Liver (tissue), 9 donors: Measurements from ENCODE around the gene FAM219A. TPM values are rescaled to one million over a fixed set of nuclear protein-coding genes. Genes with fewer than 3 reads are reported as not detected.

Source experiments
- DNase-seq: peaks from one replicate; pipeline ENCODE4 v3.0.0-alpha.2; 2017; ENCODE audit warnings: low spot score
- H3K27ac ChIP-seq, 2 donors: one replicate each; pipeline ENCODE4 v1.7.0; 2013; ENCODE audit warnings: inconsistent platforms in 2 of 2, low read length in 2 of 2, control low read depth in 1 of 2, low read depth in 1 of 2, mild to moderate bottlenecking in 1 of 2
- H3K27me3 ChIP-seq, 4 donors: one replicate each; pipeline versions ENCODE4 v1.6.1 to v1.7.0; 2013; ENCODE audit warnings: low read length in 3 of 4, inconsistent platforms in 1 of 4, mild to moderate bottlenecking in 1 of 4, moderate library complexity in 1 of 4; ENCODE audit not compliant: control insufficient read depth in 4 of 4, insufficient read depth in 4 of 4
- H3K36me3 ChIP-seq, 4 donors: one replicate each; pipeline versions ENCODE4 v1.6.1 to v1.7.0; 2013; ENCODE audit warnings: low read length in 3 of 4, mild to moderate bottlenecking in 3 of 4, low read depth in 1 of 4, moderate library complexity in 1 of 4; ENCODE audit not compliant: control insufficient read depth in 4 of 4, insufficient read depth in 3 of 4
- H3K4me1 ChIP-seq, 4 donors: one replicate each; pipeline versions ENCODE4 v1.6.1 to v1.7.0; 2013; ENCODE audit warnings: low read length in 3 of 4, mild to moderate bottlenecking in 3 of 4, moderate library complexity in 1 of 4; ENCODE audit not compliant: control insufficient read depth in 4 of 4, insufficient read depth in 4 of 4
- H3K4me3 ChIP-seq, 3 donors: one replicate each; pipeline versions ENCODE4 v1.6.1 to v1.7.0; 2013; ENCODE audit warnings: low read length in 3 of 3, control low read depth in 1 of 3, low read depth in 1 of 3, mild to moderate bottlenecking in 1 of 3
- H3K9ac ChIP-seq, 2 donors: one replicate each; pipeline ENCODE4 v1.7.0; 2013; ENCODE audit warnings: low read length in 2 of 2, mild to moderate bottlenecking in 2 of 2, moderate library complexity in 2 of 2, control low read depth in 1 of 2, low read depth in 1 of 2
- H3K9me3 ChIP-seq, 4 donors: one replicate each; pipeline versions ENCODE4 v1.6.1 to v1.7.0; 2013; ENCODE audit warnings: low read length in 3 of 4; ENCODE audit not compliant: control insufficient read depth in 4 of 4
- EGR1 ChIP-seq, 2 donors: IDR thresholded peaks; 2 replicates each; pipeline ENCODE4 v1.6.1; 2016 to 2018; ENCODE audit warnings: antibody characterized with exemption in 2 of 2, low read depth in 2 of 2
- FOXA1 ChIP-seq: IDR thresholded peaks from 2 replicates; pipeline ENCODE4 v1.6.1; 2016; ENCODE audit warnings: antibody characterized with exemption
- FOXA2 ChIP-seq: IDR thresholded peaks from 2 replicates; pipeline ENCODE4 v1.6.1; 2016; ENCODE audit warnings: antibody characterized with exemption
- GABPA ChIP-seq, 2 donors: IDR thresholded peaks in 1 of 2; conservative IDR thresholded peaks in 1 of 2; 2 replicates each; pipeline ENCODE4 v1.6.1; 2016; ENCODE audit warnings: antibody characterized with exemption in 2 of 2, mild to moderate bottlenecking in 1 of 2, moderate library complexity in 1 of 2
- HNF4A ChIP-seq, 2 donors: conservative IDR thresholded peaks; 2 replicates each; pipeline ENCODE4 v1.6.1; 2016; ENCODE audit warnings: antibody characterized with exemption in 2 of 2, mild to moderate bottlenecking in 2 of 2
- HNF4G ChIP-seq: IDR thresholded peaks from 2 replicates; pipeline ENCODE4 v1.6.1; 2016; ENCODE audit warnings: antibody characterized with exemption
- MAX ChIP-seq: IDR thresholded peaks from 2 replicates; pipeline ENCODE4 v1.6.1; 2016; ENCODE audit warnings: antibody characterized with exemption
- NR2F2 ChIP-seq: IDR thresholded peaks from 2 replicates; pipeline ENCODE4 v1.6.1; 2016; ENCODE audit warnings: antibody characterized with exemption
- RAD21 ChIP-seq, 2 donors: IDR thresholded peaks; 2 replicates each; pipeline ENCODE4 v1.6.1; 2016; ENCODE audit warnings: antibody characterized with exemption in 2 of 2, mild to moderate bottlenecking in 2 of 2
- RXRA ChIP-seq, 2 donors: IDR thresholded peaks; 2 replicates each; pipeline ENCODE4 v1.6.1; 2017 to 2018; ENCODE audit warnings: antibody characterized with exemption in 2 of 2, mild to moderate bottlenecking in 1 of 2
- SP1 ChIP-seq: IDR thresholded peaks from 2 replicates; pipeline ENCODE4 v1.6.1; 2018; ENCODE audit warnings: antibody characterized with exemption, mild to moderate bottlenecking
- TAF1 ChIP-seq: conservative IDR thresholded peaks from 2 replicates; pipeline ENCODE4 v1.6.1; 2016; ENCODE audit warnings: antibody characterized with exemption, mild to moderate bottlenecking
- YY1 ChIP-seq: IDR thresholded peaks from 2 replicates; pipeline ENCODE4 v1.6.1; 2016; ENCODE audit warnings: antibody characterized with exemption, mild to moderate bottlenecking
- ZBTB33 ChIP-seq: IDR thresholded peaks from 2 replicates; pipeline ENCODE4 v1.6.1; 2016; ENCODE audit warnings: antibody characterized with exemption
- WGBS: extraction: QIAGEN DNeasy Blood & Tissue Kit; methylation state at CpG from one replicate; pipeline ENCODE4 v1.1.7; 2013; 5-methylcytosine and 5-hydroxymethylcytosine counted together
- polyA plus RNA-seq, 2 donors: library from polyadenylated mRNA; stranded (reverse) in 1 of 2; unstranded in 1 of 2; fragments of 200-250 nt in 1 of 2; fragments of >200 nt in 1 of 2; fragmentation: Nextera tagmentation in 1 of 2; extraction: Ambion mirVana in 1 of 2; gene quantifications; one replicate each; pipeline versions ENCODE4 v1.2.1 to v1.2.3, GENCODE V29; 2013 to 2015
- total RNA-seq, 2 donors: library from RNA; depleted of rRNA; stranded (reverse); fragments of >200 nt; gene quantifications; one replicate each; pipeline ENCODE4 v1.2.3, GENCODE V29; 2014
- TF ChIP-seq, protein P1 (sequence below): IDR thresholded peaks from 2 replicates; pipeline ENCODE4 v1.6.1; 2016; ENCODE audit warnings: antibody characterized with exemption
- TF ChIP-seq, protein P2 (sequence below): IDR thresholded peaks from 2 replicates; pipeline ENCODE4 v1.6.1; 2016; ENCODE audit warnings: antibody characterized with exemption, mild to moderate bottlenecking
- donor health status: healthy.
- donor health status: healthy.
- donor health status: healthy.
- donor health status: healthy.
- donor health status: healthy.

FAM219A gene
- total and polyA plus RNA-seq, 4 donors, result 1.6 to 3.6 (median 2.4) TPM

GRCh38 chr9:34431667-34432066 is 26.7 kb downstream of the FAM219A start:
- 89% methylated on average over 2 of the region's 2 CpGs for WGBS
- Histone ChIP-seq H3K4me3 (no peak overlapping the region), H3K9ac (no peak overlapping the region), H3K4me1 (peaks cover 13 to 45% (median 38%) of the 10 kb centered on the region in 4 donors), H3K27ac (no peak overlapping the region), H3K36me3 (no peaks in the 10 kb centered on the region), H3K9me3 (no peaks in the 10 kb centered on the region), H3K27me3 (no peaks in the 10 kb centered on the region)
- DNase-seq, result no peak
- TF ChIP-seq FOXA1 (no peak), HNF4G (no peak), ZBTB33 (no peak), NR2F2 (no peak), SP1 (no peak), MAX (no peak), GABPA (IDR thresholded peaks at IDR 0.05 in 1 of 2, conservative IDR thresholded peaks at IDR 0.05 in 1 of 2) (no peak), RXRA (IDR thresholded peaks at IDR 0.05) (no peak), HNF4A (conservative IDR thresholded peaks at IDR 0.05) (no peak), FOXA2 (no peak), TAF1 (no peak), EGR1 (IDR thresholded peaks at IDR 0.05; ENCODE audit: low read depth in 2 of 2) (no peak), RAD21 (IDR thresholded peaks at IDR 0.05) (no peak)
- TF ChIP-seq, protein P1, sequence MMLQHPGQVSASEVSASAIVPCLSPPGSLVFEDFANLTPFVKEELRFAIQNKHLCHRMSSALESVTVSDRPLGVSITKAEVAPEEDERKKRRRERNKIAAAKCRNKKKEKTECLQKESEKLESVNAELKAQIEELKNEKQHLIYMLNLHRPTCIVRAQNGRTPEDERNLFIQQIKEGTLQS, result no peak
- TF ChIP-seq, protein P2, sequence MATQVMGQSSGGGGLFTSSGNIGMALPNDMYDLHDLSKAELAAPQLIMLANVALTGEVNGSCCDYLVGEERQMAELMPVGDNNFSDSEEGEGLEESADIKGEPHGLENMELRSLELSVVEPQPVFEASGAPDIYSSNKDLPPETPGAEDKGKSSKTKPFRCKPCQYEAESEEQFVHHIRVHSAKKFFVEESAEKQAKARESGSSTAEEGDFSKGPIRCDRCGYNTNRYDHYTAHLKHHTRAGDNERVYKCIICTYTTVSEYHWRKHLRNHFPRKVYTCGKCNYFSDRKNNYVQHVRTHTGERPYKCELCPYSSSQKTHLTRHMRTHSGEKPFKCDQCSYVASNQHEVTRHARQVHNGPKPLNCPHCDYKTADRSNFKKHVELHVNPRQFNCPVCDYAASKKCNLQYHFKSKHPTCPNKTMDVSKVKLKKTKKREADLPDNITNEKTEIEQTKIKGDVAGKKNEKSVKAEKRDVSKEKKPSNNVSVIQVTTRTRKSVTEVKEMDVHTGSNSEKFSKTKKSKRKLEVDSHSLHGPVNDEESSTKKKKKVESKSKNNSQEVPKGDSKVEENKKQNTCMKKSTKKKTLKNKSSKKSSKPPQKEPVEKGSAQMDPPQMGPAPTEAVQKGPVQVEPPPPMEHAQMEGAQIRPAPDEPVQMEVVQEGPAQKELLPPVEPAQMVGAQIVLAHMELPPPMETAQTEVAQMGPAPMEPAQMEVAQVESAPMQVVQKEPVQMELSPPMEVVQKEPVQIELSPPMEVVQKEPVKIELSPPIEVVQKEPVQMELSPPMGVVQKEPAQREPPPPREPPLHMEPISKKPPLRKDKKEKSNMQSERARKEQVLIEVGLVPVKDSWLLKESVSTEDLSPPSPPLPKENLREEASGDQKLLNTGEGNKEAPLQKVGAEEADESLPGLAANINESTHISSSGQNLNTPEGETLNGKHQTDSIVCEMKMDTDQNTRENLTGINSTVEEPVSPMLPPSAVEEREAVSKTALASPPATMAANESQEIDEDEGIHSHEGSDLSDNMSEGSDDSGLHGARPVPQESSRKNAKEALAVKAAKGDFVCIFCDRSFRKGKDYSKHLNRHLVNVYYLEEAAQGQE, result no peak

DNA sequence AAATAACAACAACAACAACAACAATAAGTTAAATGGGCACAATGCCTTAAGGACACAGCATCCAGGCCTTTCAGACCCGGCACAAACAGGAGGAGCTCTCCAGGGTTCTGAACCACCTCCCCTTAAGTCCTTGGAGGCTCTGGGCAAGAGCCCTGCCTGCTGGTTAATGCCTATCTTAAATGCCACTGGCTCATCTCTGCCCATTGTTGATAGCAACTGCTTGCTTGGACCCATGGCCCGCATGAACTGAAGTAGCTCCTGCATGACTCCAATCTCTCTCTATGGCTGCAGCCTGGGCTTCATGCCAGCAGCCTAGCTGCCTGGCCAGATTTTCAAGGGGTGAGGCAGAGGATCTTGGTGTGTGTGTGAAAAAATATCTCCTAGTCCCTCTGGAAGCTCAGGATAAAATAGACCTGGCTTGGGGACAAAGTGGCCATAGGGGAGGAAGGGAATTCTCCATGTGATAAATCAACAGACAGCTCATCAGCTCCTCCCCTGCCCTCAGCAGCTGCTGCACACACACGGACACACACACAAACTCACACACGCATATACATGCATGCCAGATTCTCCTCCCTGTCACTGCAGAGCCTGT is 27.4 kb downstream of the FAM219A start:
- no peaks in the 10 kb centered on the region for H3K36me3 ChIP-seq
- WGBS, result 23% methylated on average over 4 of the region's 4 CpGs
- H3K27ac ChIP-seq, result no peak overlapping the region
- no peaks in the 10 kb centered on the region for H3K27me3 ChIP-seq
- peak; percentile 40 for DNase-seq
- no peak overlapping the region for H3K4me3 ChIP-seq
- no peaks in the 10 kb centered on the region for H3K9me3 ChIP-seq
- H3K4me1 ChIP-seq, result peaks cover 13 to 45% (median 38%) of the 10 kb centered on the region in 4 donors
- H3K9ac ChIP-seq, result no peak overlapping the region
- TF ChIP-seq RAD21 (IDR thresholded peaks at IDR 0.05) (peak in 1 of 2 donors; percentile 9), HNF4A (conservative IDR thresholded peaks at IDR 0.05) (peak; percentile 24 to 51), SP1 (no peak), RXRA (IDR thresholded peaks at IDR 0.05) (peak; percentile 25 to 54), GABPA (IDR thresholded peaks at IDR 0.05 in 1 of 2, conservative IDR thresholded peaks at IDR 0.05 in 1 of 2) (no peak), NR2F2 (no peak), YY1 (no peak), TAF1 (no peak), FOXA2 (no peak), HNF4G (no peak), MAX (no peak)
- TF ChIP-seq, protein P2, result peak; percentile 99
- TF ChIP-seq, protein P1, result no peak
